Ammon's horn (tissue), 1 donor: ENCODE results near the gene SYT1.

Experiments
- DNase-seq: peaks from one replicate; pipeline ENCODE4 v3.0.0-alpha.2; 2016; ENCODE audit warnings: low spot score

SYT1 gene

GRCh38 chr12:79057540-79057939 is 193.0 kb downstream of the SYT1 start:
- no peak for DNase-seq

DNA sequence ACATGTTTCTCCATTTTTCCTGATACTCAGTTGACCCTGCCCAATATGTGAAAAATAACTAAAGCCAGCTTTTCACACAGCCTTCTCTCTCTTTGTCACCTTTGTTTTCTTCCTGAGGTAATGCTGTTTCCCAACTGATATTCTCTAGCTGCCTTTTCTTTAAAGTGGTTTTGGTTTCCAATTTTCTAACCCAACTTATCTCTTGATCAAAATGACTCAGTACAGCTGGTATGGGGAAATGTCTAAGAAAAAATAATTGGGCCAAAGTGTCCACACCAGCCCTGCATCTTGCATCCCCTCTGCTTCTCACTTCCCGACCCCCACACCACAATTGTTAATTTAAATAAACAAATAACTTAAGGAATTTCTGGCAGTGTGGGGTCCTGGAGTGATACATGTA is 193.8 kb downstream of the SYT1 start:
- DNase-seq, result no peak

- DNase-seq, result no peak
These were observed 195.0 kb downstream of the SYT1 start for GRCh38 chr12:79059557-79059956.

DNA sequence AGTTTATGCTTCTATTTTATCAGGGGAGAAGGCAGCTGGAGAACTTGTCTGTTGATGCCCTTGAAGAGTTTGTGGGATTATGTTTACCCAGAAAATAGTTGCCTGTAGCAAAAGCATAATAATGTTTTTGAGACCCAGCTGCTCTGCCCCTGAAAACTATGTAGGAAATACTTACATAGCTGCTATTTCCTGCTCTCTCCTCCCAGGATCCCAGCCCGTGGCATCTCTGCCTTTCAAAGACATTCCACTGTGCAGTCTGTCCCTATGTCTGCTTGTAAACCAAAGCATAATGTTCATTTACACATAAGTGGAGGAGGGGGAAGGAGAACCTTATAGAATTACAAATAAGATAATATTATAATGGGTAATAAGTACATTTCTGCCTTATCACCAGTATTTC is 198.7 kb downstream of the SYT1 start:
- DNase-seq, result no peak

DNA sequence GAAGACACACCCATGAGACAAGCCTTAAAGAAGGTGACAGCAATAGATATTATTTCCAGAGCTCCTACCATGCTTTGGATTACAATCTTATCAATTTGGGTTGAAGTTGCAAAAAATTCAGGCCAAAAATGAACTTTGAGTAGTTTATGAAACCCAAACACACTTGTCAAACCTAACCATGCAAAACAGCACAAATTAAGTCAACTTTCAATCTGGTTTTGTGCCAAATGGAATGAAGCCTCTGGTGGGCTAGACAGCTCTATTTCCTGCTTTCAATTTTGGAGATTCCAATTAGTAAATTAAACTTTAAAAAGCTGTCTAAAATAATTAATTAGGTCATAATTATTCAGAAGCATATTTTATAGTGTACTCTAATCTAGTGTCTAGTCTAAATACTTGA is 203.4 kb downstream of the SYT1 start:
- DNase-seq, result no peak

DNA sequence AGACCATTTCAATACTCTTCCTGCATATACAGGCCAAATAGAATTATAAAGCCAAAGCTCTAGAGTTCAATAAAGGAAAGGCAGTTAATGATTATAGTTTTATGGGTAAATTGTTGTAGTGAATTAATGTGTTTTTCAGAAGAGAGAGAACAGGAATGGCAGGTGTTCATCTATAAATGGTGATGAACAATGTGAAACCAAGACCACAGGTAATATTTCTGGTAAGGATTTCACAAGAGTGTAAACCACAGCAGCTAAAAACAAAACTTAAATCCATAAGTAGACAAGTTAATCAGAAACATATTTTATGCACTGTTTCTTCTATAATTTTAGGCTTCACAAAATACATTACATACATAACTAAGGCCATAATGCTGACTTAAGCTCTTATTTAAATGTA is 204.4 kb downstream of the SYT1 start:
- DNase-seq, result no peak

DNA sequence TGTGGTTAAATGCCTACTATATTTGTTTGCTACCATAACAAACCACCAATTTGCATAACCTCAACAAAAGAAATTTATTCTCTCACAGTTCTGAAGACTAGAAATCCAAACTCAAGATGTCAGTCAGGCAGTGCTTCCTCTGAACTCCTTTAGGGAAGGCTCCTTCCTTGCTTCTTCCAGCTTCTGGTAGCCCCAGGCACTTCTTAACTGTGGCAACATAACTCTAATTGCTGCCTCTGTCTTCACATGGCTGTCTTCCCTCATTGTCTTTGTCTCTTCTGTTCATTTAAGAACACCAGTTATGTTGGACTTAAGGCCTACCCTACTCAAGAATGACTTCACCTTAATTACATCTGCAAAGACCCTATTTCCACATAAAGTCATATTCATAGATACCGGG is 206.9 kb downstream of the SYT1 start:
- no peak for DNase-seq

GRCh38 chr12:79073506-79073905 is 208.9 kb downstream of the SYT1 start:
- no peak for DNase-seq

DNA sequence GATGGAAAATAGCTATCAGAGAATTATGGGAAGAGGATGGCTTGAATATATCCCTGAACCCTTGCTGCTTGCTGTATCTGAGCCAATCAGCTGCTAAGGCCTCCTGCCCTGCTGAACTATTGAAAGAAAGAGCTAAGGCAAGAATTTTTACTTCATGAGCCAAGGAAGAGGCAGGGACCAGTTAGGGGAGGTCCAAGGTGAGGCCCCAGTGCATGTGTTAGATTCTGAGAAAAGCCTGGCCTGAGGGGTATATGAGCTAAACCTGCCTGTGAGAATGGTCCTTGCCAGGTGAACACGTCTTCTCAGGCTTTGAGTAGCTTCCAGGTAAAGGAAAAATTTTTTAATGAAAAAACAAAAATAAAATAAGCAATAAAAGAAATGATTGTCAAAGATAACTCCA is 218.0 kb downstream of the SYT1 start:
- DNase-seq, result no peak

- DNase-seq, result no peak
These were observed 218.6 kb downstream of the SYT1 start for GRCh38 chr12:79083181-79083580.

- no peak for DNase-seq
These were observed 220.6 kb downstream of the SYT1 start for GRCh38 chr12:79085106-79085682.

GRCh38 chr12:79086541-79087296 is 222.1 kb downstream of the SYT1 start:
- no peak for DNase-seq

- no peak for DNase-seq
These were observed 234.0 kb downstream of the SYT1 start for GRCh38 chr12:79098530-79098929.

DNA sequence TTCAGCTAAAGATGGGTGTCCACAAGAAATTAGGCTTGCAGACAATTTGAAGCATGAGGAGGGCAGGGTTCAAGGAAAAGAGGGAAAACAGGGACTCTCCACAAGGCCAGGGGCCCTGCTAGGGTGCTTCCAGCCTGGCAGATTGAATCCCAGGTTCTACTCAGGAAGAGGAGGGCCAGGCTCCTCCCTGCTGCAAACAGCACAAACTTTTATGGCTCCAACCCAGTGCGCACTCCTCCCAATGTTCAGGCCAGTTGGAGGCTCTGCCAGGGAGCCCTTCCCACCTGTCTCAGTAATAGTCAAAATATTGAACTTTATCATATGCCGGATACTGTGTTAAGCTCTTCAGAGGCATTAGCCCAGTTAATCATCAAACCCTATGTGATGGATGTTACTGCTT is 244.4 kb downstream of the SYT1 start:
- DNase-seq, result no peak

DNA sequence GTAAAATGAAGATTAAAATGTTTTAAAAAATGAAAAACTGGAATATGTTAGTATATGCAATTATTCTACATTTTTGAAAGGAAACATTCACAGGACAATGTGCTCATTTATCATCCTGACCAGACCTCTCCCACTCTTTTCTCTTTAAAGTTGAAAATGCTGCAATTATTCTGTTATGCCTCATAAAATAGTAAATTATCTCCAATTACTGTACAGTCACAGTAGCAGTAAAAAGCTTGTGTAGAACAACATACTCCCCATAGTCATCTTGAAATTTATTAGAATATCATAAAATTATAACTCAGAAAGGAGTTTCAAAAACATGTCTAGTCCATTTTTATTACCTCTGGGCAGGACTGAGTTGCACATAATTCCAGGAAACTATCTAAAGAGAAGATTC is 250.3 kb downstream of the SYT1 start:
- DNase-seq, result no peak

- DNase-seq, result no peak
These were observed 251.2 kb downstream of the SYT1 start for GRCh38 chr12:79115743-79116142.

DNA sequence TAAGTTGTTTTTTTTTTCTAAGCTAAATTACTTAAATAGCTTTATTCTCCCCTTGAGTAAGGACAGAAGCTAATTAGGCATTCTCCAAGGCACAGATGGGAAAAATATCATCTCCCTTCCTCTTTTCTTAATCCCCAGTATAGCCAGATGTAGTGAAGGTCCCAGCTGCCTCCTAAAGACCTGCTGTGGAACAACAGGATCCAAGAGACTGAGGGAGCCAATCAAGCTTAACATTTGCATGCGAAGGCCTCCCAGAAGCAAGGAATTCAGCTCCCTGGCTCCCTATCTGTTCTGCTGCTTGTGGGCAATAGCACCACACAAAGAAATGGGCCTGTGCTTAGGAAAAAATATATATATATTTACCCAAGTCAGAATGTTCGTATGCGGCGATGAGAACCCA is 255.2 kb downstream of the SYT1 start:
- no peak for DNase-seq

- no peak for DNase-seq
These were observed 256.9 kb downstream of the SYT1 start for GRCh38 chr12:79121486-79121885.

DNA sequence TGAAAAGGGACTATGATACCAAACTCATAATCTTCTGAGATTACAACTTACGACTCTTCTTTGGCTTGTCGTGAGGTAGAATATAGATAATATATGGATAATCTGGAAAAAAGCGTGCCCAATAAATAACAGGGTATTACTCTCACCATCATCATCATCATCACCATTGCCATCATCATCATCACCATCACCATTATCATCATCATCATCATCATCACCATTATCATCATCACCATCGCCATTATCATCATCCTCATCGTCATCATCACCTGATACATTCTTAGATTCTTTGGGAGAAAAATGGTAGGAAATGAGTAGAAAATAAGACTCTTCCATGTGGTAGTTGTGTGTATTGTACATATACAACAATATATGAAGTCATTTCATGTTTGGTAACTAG is 259.8 kb downstream of the SYT1 start:
- DNase-seq, result no peak

DNA sequence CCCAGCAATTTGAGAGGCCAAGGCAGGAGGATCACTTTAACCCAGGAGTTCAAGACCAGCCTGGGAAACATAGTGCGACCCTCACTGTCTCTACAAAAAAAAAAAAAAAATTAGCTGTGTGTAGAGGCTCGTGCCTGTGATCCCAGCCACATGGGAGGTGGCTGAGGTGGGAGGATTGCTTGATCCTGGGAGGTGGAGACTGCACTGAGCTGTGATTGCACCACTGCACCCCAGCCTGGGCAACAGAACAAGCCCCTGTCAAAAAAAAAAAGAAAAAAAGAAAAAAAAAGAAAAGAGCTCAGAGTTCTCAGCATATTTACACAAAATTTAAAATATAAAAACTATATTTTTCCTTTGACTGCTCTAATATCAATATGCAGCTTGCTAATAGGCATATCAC is 260.8 kb downstream of the SYT1 start:
- DNase-seq, result no peak

- DNase-seq, result peak; percentile 25
These were observed 262.7 kb downstream of the SYT1 start for GRCh38 chr12:79127271-79127751.

GRCh38 chr12:79128956-79129355 is 264.4 kb downstream of the SYT1 start:
- no peak for DNase-seq

- DNase-seq, result no peak
These were observed 274.3 kb downstream of the SYT1 start for GRCh38 chr12:79138872-79139271.

DNA sequence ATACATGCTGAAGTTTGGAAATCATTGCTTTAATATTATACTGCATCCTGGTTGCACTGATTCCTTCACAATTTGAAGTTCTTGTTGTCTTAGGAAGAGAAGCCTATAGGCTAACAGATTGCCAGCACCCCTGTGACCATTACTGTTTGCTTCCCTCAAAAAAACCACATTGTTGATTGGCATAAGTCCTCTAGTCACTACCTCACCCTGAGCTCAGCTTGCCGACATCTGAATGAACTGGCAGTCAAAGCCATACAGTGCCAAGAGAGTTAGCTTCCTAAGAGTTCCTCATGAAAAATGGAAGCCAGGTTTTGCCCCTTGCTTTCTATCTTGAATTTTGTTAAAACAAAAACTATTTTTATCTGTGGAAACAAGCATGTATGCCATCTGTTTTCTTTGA is 276.1 kb downstream of the SYT1 start:
- no peak for DNase-seq
